ENCODE data around the gene HM13. TPM values are rescaled to one million over a fixed set of nuclear protein-coding genes. Genes with fewer than 3 reads are reported as not detected.

HM13 gene

DNA sequence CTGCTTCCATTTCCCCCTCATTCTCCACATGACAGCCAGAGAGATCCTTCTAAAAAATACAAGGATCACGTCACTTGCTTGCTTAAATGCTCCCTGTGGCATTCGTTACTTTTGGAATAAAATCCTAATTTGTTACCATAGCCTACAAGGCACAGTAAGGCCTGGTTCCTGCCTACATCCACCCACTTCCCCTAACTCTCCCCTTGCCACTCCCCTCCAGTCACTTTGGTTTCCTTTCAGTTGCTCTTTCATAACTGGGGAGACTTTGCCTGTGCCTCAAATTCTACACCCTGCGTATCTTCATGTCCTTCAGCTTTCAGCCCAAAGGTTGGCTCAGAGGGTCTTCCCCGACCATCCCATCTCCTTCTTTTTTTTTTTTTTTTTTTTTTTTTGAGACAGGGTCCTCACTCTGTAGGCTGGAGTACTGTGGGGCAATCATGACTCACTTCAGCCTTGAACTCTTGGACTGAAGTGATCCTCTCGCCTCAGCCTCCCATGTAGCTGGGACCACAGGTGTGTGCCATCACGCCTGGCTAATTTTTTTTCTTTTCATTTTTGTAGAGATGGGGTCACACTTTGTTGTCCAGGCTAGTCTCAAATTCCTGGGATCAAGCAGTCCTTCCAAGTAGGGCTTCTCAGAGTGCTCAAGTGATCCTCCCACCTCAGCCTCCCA, 103.3 kb downstream of the HM13 start:
- H3K36me3 ChIP-seq (replicated peaks in 1 of 2; ENCODE audit: control insufficient read depth in 2 of 2, insufficient read depth in 2 of 2, low read length in 2 of 2) = no peaks in the 10 kb centered on the region
- no peak overlapping the region for H2AK5ac ChIP-seq (ENCODE audit: low read depth, low read length)
- H3K27me3 ChIP-seq (ENCODE audit: control insufficient read depth in 3 of 3, insufficient read depth in 3 of 3, low read depth in 1 of 3, low read length in 3 of 3) = no peaks in the 10 kb centered on the region
- H3K4me3 ChIP-seq (ENCODE audit: low read length in 2 of 2) = no peak overlapping the region
- H3K27ac ChIP-seq (replicated peaks; ENCODE audit: low read length) = no peak overlapping the region
- H3K79me1 ChIP-seq (ENCODE audit: low read depth, low read length) = no peaks in the 10 kb centered on the region
- no peak overlapping the region for H4K8ac ChIP-seq (ENCODE audit: low read depth, low read length)
- no peak overlapping the region for H3K23ac ChIP-seq (ENCODE audit: low read depth, low read length, poor library complexity)
- H3K9me3 ChIP-seq (replicated peaks in 1 of 2; ENCODE audit: control insufficient read depth in 2 of 2, insufficient read depth in 1 of 2, low read depth in 1 of 2, low read length in 2 of 2) = no peaks in the 10 kb centered on the region
- H2BK120ac ChIP-seq (ENCODE audit: low read depth, low read length) = no peak overlapping the region
- no peak overlapping the region for H3K9ac ChIP-seq (ENCODE audit: low read depth, low read length, poor library complexity)
- no peak overlapping the region for H4K91ac ChIP-seq (ENCODE audit: low read depth, low read length, poor library complexity)
- H3K4me1 ChIP-seq (ENCODE audit: control insufficient read depth in 2 of 2, insufficient read depth in 1 of 2, low read depth in 1 of 2, low read length in 2 of 2) = no peaks in the 10 kb centered on the region
- H3K18ac ChIP-seq (ENCODE audit: low read length) = no peak overlapping the region
- no peak overlapping the region for H2AFZ ChIP-seq (ENCODE audit: low read length)
- H3K4me2 ChIP-seq (ENCODE audit: insufficient read depth, low read length, poor library complexity, severe bottlenecking) = no peak overlapping the region
- no peak overlapping the region for H2BK5ac ChIP-seq (ENCODE audit: low read length)
- no peak overlapping the region for H2BK12ac ChIP-seq (ENCODE audit: low read length)
- no peak overlapping the region for H3K14ac ChIP-seq (ENCODE audit: low read length)
- no CpG with 5 or more reads among the region's 6 CpGs for WGBS, 2 donors (ENCODE audit: extremely low coverage in 2 of 2, insufficient read length in 2 of 2, insufficient replicate concordance in 1 of 2)
- no peak for DNase-seq (ENCODE audit: low spot score)
- no peak overlapping the region for H2BK15ac ChIP-seq (ENCODE audit: low read length)
- H3K4ac ChIP-seq (ENCODE audit: low read length) = no peak overlapping the region

Small RNA genes lying within 50 kb of the gene (small RNA-seq; reads per million reads assigned to genes)
- gene MIR3193 (ENCODE audit: insufficient read depth) = not detected
